SK-MEL-5 (cell line): ENCODE measurements around the gene CADPS2. TPM values are rescaled to one million over a fixed set of nuclear protein-coding genes. Genes with fewer than 3 reads are reported as not detected.
A peak's percentile ranks its signal among the peaks of the same experiment; 100 is the strongest.

ENCODE experiments used
- DNase-seq: peaks from one replicate; pipeline ENCODE4 v3.0.0-alpha.2; 2016; ENCODE audit warnings: low read depth, low spot score
- in situ Hi-C: cut with HindIII; loops from 2 replicates; pipeline ENCODE4 v1.10.0; 2016; ENCODE audit warnings: low sequenced_read_pairs, high pct_unique_total_duplicates, low pct_unique_long_range_greater_than_20kb
- total RNA-seq: library from RNA; depleted of rRNA; stranded (reverse); fragments of >200 nt; shearing (Covaris generic); gene quantifications from 2 replicates; pipeline ENCODE4 v1.2.3, GENCODE V29; 2014

Gene CADPS2
- total RNA-seq, 1 experiment from 2014 or later = 40.8 TPM

GRCh38 chr7:122544463-122544862 lies 341.8 kb downstream of the CADPS2 start:
- in situ Hi-C loops = loop anchor here (25.0 kb wide), 1 partner anchor 457 kb away; no protein-coding TSS in a partner anchor
- peak; percentile 36 for DNase-seq

GRCh38 chr7:122543891-122544290 lies 342.4 kb downstream of the CADPS2 start:
- in situ Hi-C loops = loop anchor here (25.0 kb wide), 1 partner anchor 457 kb away; no protein-coding TSS in a partner anchor
- no peak for DNase-seq

- in situ Hi-C loops = loop anchor here (25.0 kb wide), 1 partner anchor 456 kb away; no protein-coding TSS in a partner anchor
- DNase-seq = no peak
Measured at GRCh38 chr7:122543166-122543565, 343.1 kb downstream of the CADPS2 start.

- no peak for DNase-seq
- in situ Hi-C loops = loop anchor here (10.0 to 25.0 kb wide), 2 partner anchors 310 to 448 kb away; no protein-coding TSS in a partner anchor
Measured at GRCh38 chr7:122535086-122535485, 351.2 kb downstream of the CADPS2 start.

GRCh38 chr7:122532406-122533269 lies 353.6 kb downstream of the CADPS2 start:
- in situ Hi-C loops = loop anchor here (10.0 to 25.0 kb wide), 2 partner anchors 308 to 445 kb away; no protein-coding TSS in a partner anchor
- DNase-seq = peak; percentile 56

GRCh38 chr7:122528879-122529481 lies 357.3 kb downstream of the CADPS2 start:
- in situ Hi-C loops = loop anchor here (25.0 kb wide), 1 partner anchor 442 kb away; no protein-coding TSS in a partner anchor
- DNase-seq = peak; percentile 77

GRCh38 chr7:122525355-122525754 lies 360.9 kb downstream of the CADPS2 start:
- in situ Hi-C loops = loop anchor here (25.0 kb wide), 1 partner anchor 438 kb away; no protein-coding TSS in a partner anchor
- no peak for DNase-seq

- no peak for DNase-seq
- in situ Hi-C loops = no loop called here
Measured at GRCh38 chr7:122521767-122522166, 364.5 kb downstream of the CADPS2 start.

- DNase-seq = peak; percentile 59
- in situ Hi-C loops = no loop called here
Measured at GRCh38 chr7:122520971-122521555, 365.2 kb downstream of the CADPS2 start.

GRCh38 chr7:122518488-122518887 lies 367.8 kb downstream of the CADPS2 start:
- DNase-seq = no peak
- in situ Hi-C loops = no loop called here

- no peak for DNase-seq
- in situ Hi-C loops = no loop called here
Measured at GRCh38 chr7:122517576-122517975, 368.7 kb downstream of the CADPS2 start.

GRCh38 chr7:122515404-122515803 lies 370.9 kb downstream of the CADPS2 start:
- DNase-seq = no peak
- in situ Hi-C loops = no loop called here

- in situ Hi-C loops = no loop called here
- no peak for DNase-seq
Measured at GRCh38 chr7:122511268-122511667, 375.0 kb downstream of the CADPS2 start.

GRCh38 chr7:122507591-122507990 lies 378.7 kb downstream of the CADPS2 start:
- DNase-seq = no peak
- in situ Hi-C loops = no loop called here

GRCh38 chr7:122492007-122492406 lies 394.3 kb downstream of the CADPS2 start:
- in situ Hi-C loops = no loop called here

GRCh38 chr7:122488241-122488640 lies 398.0 kb downstream of the CADPS2 start:
- in situ Hi-C loops = no loop called here
- no peak for DNase-seq

More at GRCh38 chr7:122492007-122492406, 394.3 kb downstream of the CADPS2 start:
- no peak for DNase-seq

GRCh38 chr7:122487131-122487530 lies 399.1 kb downstream of the CADPS2 start:
- in situ Hi-C loops = no loop called here
- no peak for DNase-seq

GRCh38 chr7:122485856-122486255 lies 400.4 kb downstream of the CADPS2 start:
- no peak for DNase-seq
- in situ Hi-C loops = no loop called here
